MM.1S (cell line): Measurements from ENCODE around the gene AHRR.

Experiments used
- EZH2 ChIP-seq: fragments of 300-600 bp; sonication (generic); optimal IDR thresholded peaks from 2 replicates; pipeline ENCODE3; 2017; ENCODE audit warnings: low read depth, mild to moderate bottlenecking, antibody characterized with exemption, low read length, mixed read lengths
- EZH2phosphoT487 ChIP-seq: fragments of 300-600 bp; sonication (generic); IDR thresholded peaks from 2 replicates; pipeline ENCODE4 v1.6.1; 2018; ENCODE audit warnings: antibody characterized with exemption, low read length
- TF ChIP-seq, protein P1 (sequence below): fragments of 300-600 bp; sonication (generic); IDR thresholded peaks from 2 replicates; pipeline ENCODE4 v1.5.1; 2016; ENCODE audit warnings: antibody characterized with exemption, low read length, mixed read lengths

DNA sequence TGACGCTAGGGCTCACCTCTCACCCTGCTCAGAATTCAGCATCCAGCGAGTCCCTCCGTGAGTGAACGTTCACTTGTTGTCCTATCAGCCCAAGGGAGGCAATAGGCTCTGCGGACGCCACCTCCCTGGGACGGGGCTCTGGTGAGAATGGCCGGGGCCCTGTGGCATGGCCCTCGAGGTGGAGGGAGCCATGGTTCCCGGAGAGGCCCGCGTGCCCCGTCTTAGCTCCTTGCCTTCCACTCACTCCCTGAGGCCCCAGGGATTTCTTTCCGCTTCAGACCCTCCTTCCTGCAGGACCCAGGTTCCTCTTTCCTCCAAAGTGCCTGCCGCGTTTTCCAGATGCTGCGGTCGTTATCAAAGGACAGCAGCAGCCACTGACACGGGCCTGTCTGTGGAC lies 142.9 kb downstream of the AHRR start:
- TF ChIP-seq, protein P1, sequence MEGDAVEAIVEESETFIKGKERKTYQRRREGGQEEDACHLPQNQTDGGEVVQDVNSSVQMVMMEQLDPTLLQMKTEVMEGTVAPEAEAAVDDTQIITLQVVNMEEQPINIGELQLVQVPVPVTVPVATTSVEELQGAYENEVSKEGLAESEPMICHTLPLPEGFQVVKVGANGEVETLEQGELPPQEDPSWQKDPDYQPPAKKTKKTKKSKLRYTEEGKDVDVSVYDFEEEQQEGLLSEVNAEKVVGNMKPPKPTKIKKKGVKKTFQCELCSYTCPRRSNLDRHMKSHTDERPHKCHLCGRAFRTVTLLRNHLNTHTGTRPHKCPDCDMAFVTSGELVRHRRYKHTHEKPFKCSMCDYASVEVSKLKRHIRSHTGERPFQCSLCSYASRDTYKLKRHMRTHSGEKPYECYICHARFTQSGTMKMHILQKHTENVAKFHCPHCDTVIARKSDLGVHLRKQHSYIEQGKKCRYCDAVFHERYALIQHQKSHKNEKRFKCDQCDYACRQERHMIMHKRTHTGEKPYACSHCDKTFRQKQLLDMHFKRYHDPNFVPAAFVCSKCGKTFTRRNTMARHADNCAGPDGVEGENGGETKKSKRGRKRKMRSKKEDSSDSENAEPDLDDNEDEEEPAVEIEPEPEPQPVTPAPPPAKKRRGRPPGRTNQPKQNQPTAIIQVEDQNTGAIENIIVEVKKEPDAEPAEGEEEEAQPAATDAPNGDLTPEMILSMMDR, result no peak
- no peak for TF ChIP-seq EZH2phosphoT487
- no peak for TF ChIP-seq EZH2
